HUES64 (cell line): ENCODE data around the gene OR4S2.

Source experiments
- H3K27ac ChIP-seq: 2 replicates; pipeline ENCODE4 v1.7.0; 2013; ENCODE audit warnings: low read depth, low read length, inconsistent platforms
- H3K27me3 ChIP-seq: 2 replicates; pipeline ENCODE4 v1.6.1; 2013; ENCODE audit warnings: mild to moderate bottlenecking, low read length; ENCODE audit not compliant: insufficient read depth
- H3K36me3 ChIP-seq: 2 replicates; pipeline ENCODE4 v1.6.1; 2013; ENCODE audit warnings: mild to moderate bottlenecking, low read length; ENCODE audit not compliant: insufficient read depth
- H3K4me1 ChIP-seq: 2 replicates; pipeline ENCODE4 v1.6.1; 2013; ENCODE audit warnings: mild to moderate bottlenecking, low read length, moderate library complexity; ENCODE audit not compliant: insufficient read depth
- H3K4me3 ChIP-seq: 2 replicates; pipeline ENCODE4 v1.5.1; 2013; ENCODE audit warnings: mild to moderate bottlenecking, low read length, moderate library complexity
- H3K9ac ChIP-seq: 2 replicates; pipeline ENCODE4 v1.6.1; 2013; ENCODE audit warnings: mild to moderate bottlenecking, low read depth, low read length
- H3K9me3 ChIP-seq: 2 replicates; pipeline ENCODE4 v1.6.1; 2013; ENCODE audit warnings: low read depth, low read length; ENCODE audit not compliant: insufficient read depth
- WGBS: fragments of 150-250, 120-280 bp; methylation state at CpG from one replicate; pipeline ENCODE4 v1.1.7; 2013; ENCODE audit warnings: missing lambda C conversion rate; 5-methylcytosine and 5-hydroxymethylcytosine counted together

OR4S2 gene

DNA sequence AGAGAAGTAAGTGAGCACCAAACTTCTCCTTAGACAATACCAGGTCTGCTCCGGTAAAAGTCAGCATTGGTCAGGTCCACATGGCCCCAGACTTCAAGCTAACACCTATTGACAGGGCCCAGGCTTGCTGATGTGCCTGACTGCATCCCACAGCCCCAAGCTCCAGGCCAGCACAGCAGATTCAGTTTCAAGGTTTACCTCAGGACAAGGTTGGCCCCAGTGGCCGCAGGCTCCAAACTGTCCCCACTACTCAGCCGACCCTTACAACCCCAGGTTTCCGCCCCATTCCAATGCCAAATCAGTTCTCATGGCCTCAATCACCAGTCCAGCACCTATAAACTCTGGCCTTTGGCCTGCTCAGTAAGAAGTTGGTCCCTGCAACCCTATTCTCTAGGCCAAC lies 53.3 kb downstream of the OR4S2 start:
- Histone ChIP-seq H3K36me3 (no peaks in the 10 kb centered on the region), H3K4me3 (no peak overlapping the region), H3K27me3 (no peaks in the 10 kb centered on the region), H3K4me1 (no peaks in the 10 kb centered on the region), H3K27ac (no peak overlapping the region), H3K9me3 (peaks cover 70% of the 10 kb centered on the region), H3K9ac (no peak overlapping the region)
- 83% methylated on average over 4 of the region's 4 CpGs for WGBS
